Fibroblast of skin of right biceps (primary cell): ENCODE measurements around the gene ZCWPW1.

Experiments used
- DNase-seq: peaks from one replicate; pipeline ENCODE4 v3.0.0-alpha.2; 2013

ZCWPW1 gene

GRCh38 chr7:100351657-100352058 is 76.8 kb downstream of the ZCWPW1 start:
- DNase-seq, result no peak
